Fibroblast of upper back skin (primary cell): ENCODE results near the gene SRPK2.
"Not testable (repeated sequence)": the region's sequence is repeated elsewhere in the genome, so short reads cannot be mapped to it uniquely, and the experiment has no call there.

Experiments
- DNase-seq: peaks from one replicate; pipeline ENCODE4 v3.0.0-alpha.2; 2013

Gene SRPK2

DNA sequence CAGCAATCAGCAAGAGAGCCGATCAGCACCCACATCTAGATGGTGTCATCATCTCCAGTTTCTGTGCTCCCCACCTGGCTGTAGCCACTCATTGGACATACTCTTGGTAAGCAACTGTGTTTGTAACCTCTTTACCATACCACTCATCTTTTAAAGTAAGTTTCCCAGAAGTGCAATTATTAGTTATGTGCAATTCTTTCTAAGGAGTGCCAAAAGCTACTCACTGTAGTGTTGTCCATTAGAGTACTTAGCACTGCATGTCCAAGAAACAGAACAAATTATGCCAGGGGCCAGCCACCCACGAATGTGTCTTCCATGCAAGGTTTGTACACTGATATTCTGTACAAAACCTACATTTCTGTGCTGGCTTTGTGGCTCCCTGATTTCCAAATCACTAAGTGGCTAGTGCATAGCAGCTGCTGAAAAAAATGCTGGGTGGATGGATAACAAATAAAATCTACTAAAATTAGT is 131.9 kb downstream of the SRPK2 start:
- DNase-seq = no peak

DNA sequence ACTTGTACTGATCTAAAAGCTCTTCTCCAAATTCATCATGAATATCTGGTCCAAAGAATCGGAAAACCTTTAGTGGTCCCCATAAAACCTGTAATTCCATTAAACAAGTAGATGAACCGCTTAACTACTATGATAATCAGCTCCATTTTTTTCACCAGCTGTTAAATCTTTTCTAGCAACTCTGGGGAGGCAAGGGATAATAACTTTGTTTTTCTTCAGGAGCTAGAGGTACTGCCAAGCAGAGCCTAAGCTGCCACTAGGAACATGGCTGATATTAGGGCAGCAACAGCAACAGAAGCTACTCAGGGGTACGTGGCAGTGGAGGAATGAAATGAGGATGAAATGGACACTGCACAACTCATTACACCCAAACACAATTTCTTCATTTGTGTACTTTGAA is 138.0 kb downstream of the SRPK2 start:
- DNase-seq = no peak

DNA sequence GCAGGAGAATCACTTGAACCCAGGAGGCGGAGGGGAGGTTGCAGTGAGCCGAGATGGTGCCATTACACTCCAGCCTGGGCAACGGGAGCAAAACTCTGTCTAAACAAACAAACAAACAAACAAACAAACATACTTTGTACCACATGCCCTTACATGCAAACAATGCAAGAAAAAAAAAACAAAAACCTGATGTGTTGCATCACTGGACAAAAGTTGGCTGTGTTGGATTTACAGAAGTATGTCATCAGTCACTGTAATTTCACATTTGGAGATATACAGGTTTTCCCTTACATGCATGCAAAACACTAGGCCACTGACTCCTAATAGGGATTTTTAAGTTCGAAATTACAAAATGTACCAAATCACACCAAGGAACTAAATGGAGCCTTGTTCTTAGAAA is 138.5 kb downstream of the SRPK2 start:
- DNase-seq = peak; percentile 12

DNA sequence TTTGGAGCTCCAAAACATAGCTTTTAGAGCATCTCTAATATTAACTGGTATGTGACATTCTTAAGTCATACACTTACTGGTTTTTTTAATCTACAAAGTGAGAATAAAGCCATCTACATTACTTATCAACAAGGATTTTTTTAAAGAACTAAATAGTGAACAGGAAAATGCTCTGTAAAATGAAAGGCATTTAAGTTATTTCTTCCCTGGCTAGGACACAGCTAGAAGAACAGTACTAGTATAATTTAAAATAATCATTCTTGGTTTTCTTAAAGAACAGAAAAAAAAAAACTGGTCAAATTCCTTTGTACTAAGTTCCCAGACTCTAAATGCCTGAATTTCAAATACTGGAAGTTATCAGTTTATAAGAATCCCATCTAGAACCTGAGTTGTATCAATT is 139.5 kb downstream of the SRPK2 start:
- peak; percentile 21 for DNase-seq

DNA sequence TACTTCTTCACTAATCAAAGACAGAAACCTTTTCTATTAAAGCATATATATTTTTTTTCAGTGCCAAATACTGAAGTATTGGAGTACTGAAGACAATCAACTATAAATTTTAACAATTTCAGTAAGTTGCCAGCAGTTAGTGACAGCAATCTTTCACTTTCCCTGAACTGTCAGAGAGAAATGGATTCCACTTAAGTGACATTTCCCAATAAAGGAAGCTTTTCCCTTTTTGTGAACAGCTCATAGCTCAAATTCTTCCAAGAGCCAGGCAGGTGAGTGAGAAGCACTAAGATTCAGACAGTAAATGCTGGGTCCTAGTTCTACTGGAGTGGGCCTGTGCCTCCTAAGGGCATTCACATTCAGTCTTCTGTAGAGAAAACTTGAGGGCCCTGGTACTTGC is 142.0 kb downstream of the SRPK2 start:
- DNase-seq = no peak

DNA sequence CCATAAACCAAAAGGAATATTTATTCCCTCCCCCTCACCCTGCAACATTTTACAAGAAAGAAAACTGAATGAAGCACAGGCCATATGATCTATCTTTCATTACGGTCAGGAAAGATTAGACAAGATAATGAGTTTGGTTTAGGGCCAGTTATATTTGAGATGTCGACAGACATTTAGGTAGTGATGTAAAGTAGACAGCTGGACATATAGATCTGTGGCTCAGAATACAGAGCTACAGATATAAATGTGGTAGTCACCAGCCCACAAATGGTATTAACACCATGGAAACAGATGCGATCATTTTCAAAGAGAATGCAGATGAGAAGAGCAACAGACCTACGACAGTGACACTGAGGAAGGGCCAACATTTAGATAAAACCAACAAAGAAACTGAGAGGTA is 142.5 kb downstream of the SRPK2 start:
- no peak for DNase-seq

DNA sequence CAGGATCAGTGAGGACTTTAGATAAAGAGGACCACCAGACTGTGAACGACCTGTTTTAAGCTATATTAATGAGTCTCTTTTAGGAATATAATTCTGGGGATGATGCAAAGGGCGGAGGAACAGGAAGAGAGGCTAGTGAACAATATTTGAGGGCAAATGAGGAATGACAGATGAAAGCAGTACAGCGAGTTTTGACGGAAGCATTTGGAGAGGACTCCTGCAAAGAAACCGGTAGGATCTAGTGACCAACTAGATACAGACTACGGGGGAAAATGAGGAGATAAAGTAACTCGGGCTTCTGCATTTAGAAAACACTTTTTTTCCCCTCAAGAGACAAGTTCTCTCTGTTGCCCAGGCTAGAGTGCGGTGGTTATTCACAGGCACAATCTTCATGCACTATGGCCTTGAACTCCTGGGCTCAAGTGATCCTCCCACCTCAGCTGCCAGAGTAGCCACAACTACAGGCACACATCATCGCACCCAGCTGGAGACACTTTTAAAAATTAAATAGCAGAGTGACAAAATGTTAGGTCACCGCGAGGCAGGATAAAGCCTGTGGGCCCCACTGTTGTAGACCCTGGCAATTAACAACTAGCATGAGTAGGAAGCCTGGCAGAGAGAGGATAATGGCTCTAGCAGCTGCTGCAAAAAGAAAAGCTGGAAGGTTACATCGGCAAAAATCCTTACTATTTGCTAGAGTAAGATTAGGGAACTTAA is 143.2 kb downstream of the SRPK2 start:
- DNase-seq = no peak

DNA sequence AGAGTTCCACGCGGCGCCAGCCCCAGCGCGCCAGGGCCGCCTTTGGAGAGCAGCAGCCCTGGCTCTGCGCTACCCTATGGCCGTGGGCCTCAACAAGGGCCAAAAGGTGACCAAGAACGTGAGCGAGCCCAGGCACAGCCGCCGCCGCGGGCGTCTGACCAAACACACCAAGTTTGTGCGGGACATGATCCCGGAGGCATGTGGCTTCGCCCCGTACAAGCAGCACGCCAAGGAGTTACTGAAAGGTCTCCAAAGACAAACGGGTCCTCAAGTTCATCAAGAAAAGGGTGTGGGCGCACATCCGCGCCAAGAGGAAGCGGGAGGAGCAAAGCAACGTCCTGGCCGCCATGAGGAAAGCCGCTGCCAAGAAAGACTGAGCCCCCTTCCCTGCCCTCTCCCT is 144.1 kb downstream of the SRPK2 start:
- no peak for DNase-seq

DNA sequence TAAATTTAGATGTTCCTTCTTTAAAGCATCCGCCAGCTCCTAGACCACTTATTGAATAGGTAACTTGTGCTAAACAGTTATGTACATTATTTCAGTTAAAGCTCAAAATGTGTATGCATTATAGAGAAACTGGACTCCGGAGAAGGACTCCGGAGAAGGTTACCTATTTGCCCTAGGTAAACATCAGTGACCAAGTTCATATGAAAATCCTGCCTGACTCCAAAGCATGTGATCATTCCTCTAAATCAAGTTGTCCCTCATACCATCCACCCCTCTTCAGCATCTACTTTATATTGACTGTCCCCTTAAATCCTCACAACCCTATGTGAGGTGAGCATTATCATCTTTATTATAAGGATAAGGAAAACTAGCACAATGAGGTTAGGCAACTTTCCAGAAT is 147.5 kb downstream of the SRPK2 start:
- DNase-seq = no peak

DNA sequence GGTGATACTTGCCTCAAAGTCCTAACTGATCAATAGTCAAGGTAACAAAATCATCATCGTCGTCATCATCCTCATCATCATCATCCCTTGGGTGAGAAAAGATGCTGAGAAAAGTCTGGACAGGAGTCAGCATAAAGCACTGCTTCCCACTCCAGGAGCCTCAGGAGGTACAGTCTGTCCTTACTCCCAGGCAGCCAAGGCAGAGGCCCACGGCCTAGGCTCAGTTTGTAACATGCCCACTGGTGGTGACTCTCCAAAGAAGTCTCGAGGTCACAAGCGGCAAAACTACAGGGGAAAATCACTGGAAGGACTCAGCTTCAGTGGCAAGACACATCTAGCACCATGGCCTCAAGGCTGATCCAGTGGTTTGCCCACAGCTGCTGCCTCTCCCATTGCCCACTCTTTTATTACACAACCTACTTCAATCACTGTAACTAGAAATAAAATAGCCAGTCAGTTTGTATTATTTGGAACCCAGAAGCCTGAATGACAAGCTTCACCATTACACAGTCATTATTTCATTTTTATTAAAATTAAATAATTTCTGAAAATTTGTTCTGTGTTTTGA is 150.4 kb downstream of the SRPK2 start:
- no peak for DNase-seq

DNA sequence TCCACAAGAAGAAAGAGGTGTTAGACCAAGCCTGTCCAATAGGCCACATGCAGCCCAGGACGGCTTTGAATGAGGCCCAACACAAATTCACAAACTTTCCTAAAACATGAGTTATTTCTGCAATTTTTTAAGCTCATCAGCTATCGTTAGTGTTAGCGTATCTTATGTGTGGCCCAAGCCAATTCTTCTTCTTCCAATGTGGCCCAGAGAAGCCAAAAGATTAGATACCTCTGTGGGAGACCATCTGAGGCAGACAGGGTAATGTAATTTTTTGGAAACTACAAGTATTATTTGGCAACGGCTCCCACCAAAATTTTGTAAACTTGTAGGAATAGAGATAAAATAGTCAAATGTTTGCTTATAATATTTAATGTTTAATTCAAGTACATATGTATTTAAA is 153.8 kb downstream of the SRPK2 start:
- DNase-seq = no peak

DNA sequence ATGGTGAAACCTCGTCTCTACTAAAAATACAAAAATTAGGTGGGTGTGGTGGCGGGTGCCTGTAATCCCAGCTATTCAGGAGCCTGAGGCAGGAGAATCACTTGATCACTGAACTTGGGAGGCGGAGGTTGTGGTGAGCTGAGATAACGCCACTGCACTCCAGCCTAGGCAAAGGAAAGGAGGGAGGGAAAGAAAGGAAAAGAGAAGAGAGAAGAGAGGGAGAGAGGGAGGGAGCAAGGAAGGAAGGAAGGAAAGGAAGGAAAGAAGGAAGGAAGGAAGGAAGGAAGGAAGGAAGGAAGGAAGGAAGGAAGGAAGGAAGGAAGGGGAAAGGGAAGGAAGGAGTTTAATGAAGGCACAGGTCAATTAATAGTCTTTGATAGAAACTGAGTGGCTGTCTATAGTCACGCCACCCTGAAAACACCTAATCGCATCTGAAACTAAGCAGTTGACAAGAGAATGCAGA is 155.9 kb downstream of the SRPK2 start:
- not testable (repeated sequence) for DNase-seq

DNA sequence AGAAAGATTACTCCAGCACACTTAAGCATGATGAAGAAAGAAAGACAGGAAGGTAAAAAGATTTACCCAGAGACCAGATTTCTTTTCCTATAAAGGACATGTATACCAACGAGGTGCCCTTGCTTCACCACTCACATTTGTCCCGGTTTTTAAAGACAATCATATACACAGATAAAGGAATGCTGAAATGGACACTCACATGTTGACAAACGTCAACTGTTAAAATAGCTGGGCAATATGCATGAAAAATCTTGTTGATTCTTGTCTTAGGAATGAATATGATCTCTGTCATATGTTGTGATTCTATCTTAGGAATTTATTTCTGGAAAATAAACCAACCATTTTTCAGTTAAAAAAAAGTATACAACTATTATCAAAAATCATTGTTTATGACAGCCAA is 158.2 kb downstream of the SRPK2 start:
- DNase-seq = no peak

DNA sequence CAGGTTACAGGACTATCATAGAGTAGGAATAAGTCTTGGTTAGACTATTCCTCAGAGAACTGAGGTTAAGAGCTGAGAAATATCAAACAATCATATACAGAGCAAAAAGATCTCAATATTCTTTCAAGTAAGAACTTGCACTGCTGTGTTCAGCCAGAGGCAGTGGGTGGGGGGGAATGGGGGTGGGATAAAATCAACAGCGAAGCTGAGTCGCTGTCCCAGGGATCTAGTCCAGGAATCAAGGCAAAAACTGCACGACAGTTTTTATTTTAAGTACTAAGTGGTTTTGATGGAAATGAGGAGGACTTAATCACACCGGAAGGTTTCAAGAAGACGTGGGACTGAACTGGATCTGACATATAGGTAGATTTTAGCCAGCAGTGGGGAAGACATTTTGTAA is 159.1 kb downstream of the SRPK2 start:
- no peak for DNase-seq

DNA sequence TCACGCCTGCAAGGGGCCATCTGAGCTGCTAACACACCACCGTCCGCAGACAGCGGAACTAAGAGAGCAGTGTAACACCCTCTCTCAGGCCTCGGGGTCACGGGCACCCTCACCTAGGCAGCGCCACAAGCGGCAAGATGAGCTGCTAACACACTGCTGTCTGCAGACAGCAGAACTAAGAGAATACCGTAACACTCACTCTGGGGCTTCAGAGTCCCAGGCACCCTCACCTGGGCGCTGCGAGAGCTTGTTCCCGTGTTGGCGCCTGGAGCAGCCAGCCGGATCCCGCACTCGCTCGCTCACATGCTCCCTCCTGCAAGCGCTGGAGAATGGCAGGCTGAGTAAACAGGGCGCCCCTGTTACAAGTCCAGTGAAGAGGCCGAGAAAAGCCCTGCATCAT is 160.2 kb downstream of the SRPK2 start:
- DNase-seq = no peak

DNA sequence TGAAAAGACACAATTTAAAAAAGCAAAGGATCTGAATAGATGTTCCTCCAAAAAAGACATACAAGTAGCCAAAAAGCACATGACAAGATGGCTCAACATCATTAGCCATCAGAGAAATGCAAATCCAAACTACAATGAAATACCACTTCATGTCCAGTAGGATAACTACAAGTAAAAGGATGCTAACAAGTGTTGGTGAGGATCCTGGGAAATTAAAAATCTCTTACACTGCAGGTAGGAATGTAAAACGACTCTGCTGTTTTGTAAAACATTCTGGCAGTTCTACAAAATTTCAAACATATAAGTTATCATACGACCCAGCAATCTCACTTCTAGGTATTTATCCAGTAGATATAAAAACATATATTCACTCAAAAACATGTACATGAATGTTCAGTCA is 161.3 kb downstream of the SRPK2 start:
- DNase-seq = no peak

DNA sequence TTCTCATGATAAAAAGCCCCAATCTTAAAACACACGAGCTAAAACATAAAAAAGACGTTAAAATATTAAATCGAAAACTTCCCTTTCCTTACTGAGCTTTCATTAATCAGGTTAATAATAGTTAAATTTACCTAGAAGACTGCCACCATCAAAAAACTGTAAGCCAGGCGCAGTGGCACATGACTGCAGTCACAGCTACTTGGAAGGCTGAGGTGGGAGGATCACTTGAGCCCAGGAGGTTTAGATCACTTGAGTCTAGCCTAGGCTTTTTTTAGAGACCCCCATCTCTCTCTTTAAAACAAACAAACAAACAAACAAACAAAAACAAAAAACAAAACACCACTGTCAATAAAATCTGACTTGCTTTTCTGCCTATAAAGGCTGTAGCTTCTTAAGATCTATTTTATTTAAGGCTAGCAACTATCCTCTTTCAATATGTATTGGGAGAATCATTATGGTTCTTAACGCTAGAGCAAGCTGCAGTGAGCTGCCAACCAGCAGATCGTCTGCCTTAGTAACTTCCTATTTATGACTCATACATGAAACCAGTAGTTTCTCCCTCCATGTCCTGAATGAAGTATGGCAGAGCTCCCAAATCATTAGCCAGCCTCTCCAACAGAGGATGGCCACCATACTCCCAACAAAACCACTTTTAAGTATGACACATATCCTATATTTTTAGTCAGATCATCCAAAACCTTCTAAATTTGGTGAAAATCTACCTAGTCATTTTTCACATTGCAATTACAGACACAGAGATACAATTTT is 163.7 kb downstream of the SRPK2 start:
- DNase-seq = peak; percentile 95

DNA sequence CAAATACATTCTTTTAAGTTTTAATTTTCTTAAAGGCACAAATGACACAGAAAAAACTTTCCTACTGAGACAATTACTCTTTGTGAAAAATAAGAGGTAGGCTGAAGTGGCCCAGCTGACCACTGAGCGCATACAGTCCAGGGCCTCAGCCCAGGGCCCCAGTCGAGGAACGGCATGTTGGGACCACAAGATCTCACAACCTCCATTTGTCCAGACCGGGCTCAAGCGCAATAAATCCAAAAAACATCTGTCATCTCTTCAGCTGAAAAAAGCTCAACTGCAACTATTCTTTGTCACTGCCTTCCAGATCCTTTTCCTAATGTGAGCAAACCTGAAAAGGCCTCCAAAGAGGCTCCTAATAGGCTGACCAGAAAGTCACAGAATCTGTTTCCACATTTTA is 165.8 kb downstream of the SRPK2 start:
- no peak for DNase-seq

DNA sequence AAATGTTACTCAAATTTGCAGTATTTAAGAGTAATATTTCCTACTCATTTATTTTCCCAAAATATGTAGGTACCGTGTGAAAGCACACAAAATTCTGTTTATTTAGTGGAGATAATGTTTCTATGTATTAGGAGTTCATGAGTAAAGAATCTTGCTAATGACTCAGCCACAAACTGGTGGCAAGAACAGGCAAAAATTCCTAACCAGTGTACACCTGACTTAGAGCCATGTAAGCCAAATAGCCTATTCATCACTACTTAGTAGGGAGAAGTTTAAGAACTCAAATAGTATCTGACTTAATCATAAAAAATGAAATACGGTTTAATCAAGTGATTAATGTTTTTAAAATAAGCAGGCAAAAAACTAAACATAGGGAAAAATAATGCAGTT is 169.0 kb downstream of the SRPK2 start:
- peak; percentile 60 for DNase-seq

DNA sequence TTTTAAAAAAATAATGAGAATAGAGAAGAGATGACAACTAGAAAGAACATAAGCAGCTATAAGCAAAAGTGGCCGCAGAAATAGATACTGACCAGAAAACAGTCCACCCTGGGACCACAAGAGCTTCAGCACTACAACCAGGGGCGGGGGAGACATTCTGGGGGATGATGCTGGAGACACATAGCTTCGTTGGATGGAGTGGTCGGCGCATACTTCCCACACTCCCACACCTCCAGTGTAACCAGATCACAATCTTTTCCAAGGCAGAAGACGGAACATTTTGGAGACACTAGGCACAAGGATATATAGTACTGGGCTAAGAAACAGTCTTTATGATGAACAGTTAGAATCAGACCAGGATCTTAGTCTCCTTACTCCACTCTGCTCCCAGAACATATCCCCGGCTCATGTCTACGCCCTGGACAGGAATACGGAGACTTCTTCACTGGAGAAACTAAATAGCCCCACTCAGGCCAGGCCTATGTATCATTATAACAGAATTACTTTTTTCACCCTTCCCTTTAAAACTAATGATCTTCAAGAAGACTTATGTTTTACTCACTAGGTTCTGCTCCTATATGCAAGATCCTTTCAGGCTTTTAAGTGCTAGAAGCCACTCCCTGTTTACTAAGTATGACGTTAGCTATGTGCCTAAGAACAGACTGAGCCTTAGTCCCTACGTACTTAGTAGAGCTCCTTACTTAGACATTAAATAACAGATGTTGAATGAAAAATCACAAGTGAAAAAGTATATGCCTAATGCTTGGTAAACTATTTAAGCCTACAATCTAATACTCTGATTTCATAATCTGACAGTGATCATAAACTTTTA is 169.6 kb downstream of the SRPK2 start:
- no peak for DNase-seq

DNA sequence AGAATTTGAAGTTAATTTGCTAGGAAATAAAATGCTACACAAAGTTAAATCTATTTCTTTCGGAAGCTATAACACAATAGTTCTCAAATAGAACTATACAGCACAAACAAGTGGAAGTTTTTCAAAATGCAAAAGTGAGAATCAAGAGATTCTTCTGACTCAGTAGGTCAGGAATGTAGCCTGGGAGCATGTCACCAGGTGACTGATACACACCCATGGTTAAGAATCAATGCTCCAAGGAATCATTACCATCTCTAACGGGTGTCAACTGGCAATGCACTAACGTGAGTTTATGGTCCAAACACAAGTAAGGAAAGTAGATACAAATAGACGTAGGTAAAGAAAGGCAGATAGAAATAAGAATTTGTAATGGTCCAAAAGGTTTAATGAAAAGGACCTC is 170.5 kb downstream of the SRPK2 start:
- no peak for DNase-seq

DNA sequence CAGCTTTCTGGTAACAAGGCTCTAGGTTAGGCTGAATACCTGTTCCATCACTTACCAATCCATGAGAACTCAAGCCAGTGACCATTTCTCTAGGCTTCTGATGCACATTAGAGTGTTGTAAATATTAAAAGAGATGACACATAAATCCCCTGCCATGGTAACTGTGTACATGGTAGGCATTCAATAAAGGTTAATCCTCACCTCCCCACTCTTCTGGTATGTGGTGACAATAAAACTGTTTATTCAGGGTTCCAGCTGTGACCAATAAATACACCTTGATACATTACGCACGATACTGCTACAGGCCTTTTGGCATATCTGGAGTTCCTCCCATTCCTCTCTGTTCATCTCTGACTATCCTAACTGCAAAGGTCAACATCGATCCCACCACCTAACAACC is 171.9 kb downstream of the SRPK2 start:
- no peak for DNase-seq

DNA sequence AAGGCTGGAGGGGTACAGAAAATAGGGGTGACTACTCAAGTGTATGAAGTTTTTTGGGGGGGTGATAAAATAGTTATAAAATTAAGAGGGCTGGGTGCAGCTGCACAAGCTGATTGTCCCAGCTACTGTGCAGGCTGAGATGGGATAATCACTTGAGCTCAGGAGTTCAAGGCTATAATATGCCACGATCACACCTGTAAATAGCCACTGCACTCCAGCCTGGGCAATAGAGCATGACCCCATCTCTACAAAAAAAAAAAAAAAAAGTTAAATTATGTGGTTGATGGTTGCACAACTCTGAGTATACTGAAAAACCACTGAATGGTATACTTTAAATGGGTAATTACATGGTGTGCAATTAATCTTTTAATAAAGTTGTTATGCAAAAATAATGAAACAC is 172.9 kb downstream of the SRPK2 start:
- DNase-seq = no peak
